IMR-90 (cell line): ENCODE data around the gene EVI5. TPM values are rescaled to one million over a fixed set of nuclear protein-coding genes. Genes with fewer than 3 reads are reported as not detected.

Experiments
- ATAC-seq: fragments of 200-7000 bp; cut with Tn5 transposase; 2 replicates; pipeline ENCODE4 v1.9.1; 2020; ENCODE audit warnings: low read depth, mild to moderate bottlenecking, moderate library complexity
- BruUV-seq: library from RNA; stranded (reverse); fragments of 400-500 nt; replicated peaks from 2 replicates; lab custom pipeline; 2021; lab: Mats Ljungman, UMichigan
- CTCF ChIA-PET: fragments of 300-600 bp; formaldehyde crosslinking; extraction: SDS; loops from one replicate; lab custom pipeline; 2021; ENCODE audit warnings: antibody characterized with exemption; lab: Yijun Ruan, JAX
- POLR2A ChIA-PET: fragments of 300-600 bp; sonication (Branson Sonifier 250); formaldehyde crosslinking; loops from one replicate; lab custom pipeline; 2022; ENCODE audit warnings: antibody characterized with exemption; ENCODE audit not compliant: unreplicated experiment; lab: Charles Lee
- DNase-seq: peaks from one replicate; pipeline ENCODE4 v3.0.0; 2013
- H2AFZ ChIP-seq: replicated peaks from 2 replicates; pipeline ENCODE3; 2013; ENCODE audit warnings: low read length, mild to moderate bottlenecking; ENCODE audit not compliant: poor library complexity
- H2AK5ac ChIP-seq: 2 replicates; pipeline ENCODE4 v1.6.1; 2013; ENCODE audit warnings: low read depth, low read length, inconsistent platforms
- H2AK9ac ChIP-seq: replicated peaks from 2 replicates; pipeline ENCODE3; 2013; ENCODE audit warnings: mild to moderate bottlenecking, low read depth, low read length, moderate library complexity; ENCODE audit not compliant: poor library complexity
- H2BK120ac ChIP-seq: 2 replicates; pipeline ENCODE4 v1.6.1; 2013; ENCODE audit warnings: low read depth, low read length, inconsistent platforms
- H2BK15ac ChIP-seq: 3 replicates; pipeline ENCODE4 v1.6.1; 2013; ENCODE audit warnings: low read depth, low read length, inconsistent platforms
- H2BK20ac ChIP-seq: 2 replicates; pipeline ENCODE4 v1.6.1; 2013; ENCODE audit warnings: low read depth, mild to moderate bottlenecking, inconsistent platforms, low read length, moderate library complexity
- H2BK5ac ChIP-seq: 2 replicates; pipeline ENCODE4 v1.6.1; 2013; ENCODE audit warnings: mild to moderate bottlenecking, low read depth, low read length, inconsistent platforms; ENCODE audit not compliant: poor library complexity, severe bottlenecking
- H3K14ac ChIP-seq: replicated peaks from 2 replicates; pipeline ENCODE4 v1.6.1; 2013; ENCODE audit warnings: low read depth, low read length, inconsistent platforms
- H3K18ac ChIP-seq: 2 replicates; pipeline ENCODE4 v1.6.1; 2013; ENCODE audit warnings: low read depth, low read length, control low read depth
- H3K23ac ChIP-seq: 2 replicates; pipeline ENCODE4 v1.6.1; 2013; ENCODE audit warnings: low read depth, low read length, inconsistent platforms
- H3K27ac ChIP-seq: 2 replicates; pipeline ENCODE4 v1.5.1; 2013; ENCODE audit warnings: mild to moderate bottlenecking, control low read depth, low read length; ENCODE audit not compliant: insufficient read depth
- H3K27me3 ChIP-seq: 2 replicates; pipeline ENCODE4 v1.6.1; 2013; ENCODE audit warnings: low read length; ENCODE audit not compliant: control insufficient read depth, insufficient read depth
- H3K36me3 ChIP-seq: 2 replicates; pipeline ENCODE4 v1.6.1; 2013; ENCODE audit warnings: low read length, mixed read lengths; ENCODE audit not compliant: control insufficient read depth, insufficient read depth
- H3K4ac ChIP-seq: 2 replicates; pipeline ENCODE4 v1.6.1; 2013; ENCODE audit warnings: low read depth, low read length, inconsistent platforms
- H3K4me1 ChIP-seq: 2 replicates; pipeline ENCODE4 v1.6.1; 2013; ENCODE audit warnings: low read length, mixed read lengths; ENCODE audit not compliant: control insufficient read depth, insufficient read depth
- H3K4me2 ChIP-seq: 2 replicates; pipeline ENCODE4 v1.6.1; 2013; ENCODE audit warnings: low read depth, mild to moderate bottlenecking, control low read depth, low read length, moderate library complexity
- H3K4me3 ChIP-seq: 2 replicates; pipeline ENCODE4 v1.5.1; 2013; ENCODE audit warnings: low read depth, mild to moderate bottlenecking, control low read depth, low read length, moderate library complexity; ENCODE audit not compliant: insufficient read depth
- H3K56ac ChIP-seq: 2 replicates; pipeline ENCODE4 v1.6.1; 2013; ENCODE audit warnings: low read length, inconsistent platforms; ENCODE audit not compliant: insufficient read depth; ENCODE audit errors: extremely low read depth
- H3K79me1 ChIP-seq, 2 experiments: 2 replicates each; pipeline ENCODE4 v1.6.1; 2013; ENCODE audit warnings: low read length in 2 of 2, inconsistent platforms in 1 of 2, low read depth in 1 of 2
- H3K9ac ChIP-seq: 2 replicates; pipeline ENCODE4 v1.6.1; 2013; ENCODE audit warnings: low read depth, low read length, control low read depth
- H3K9me1 ChIP-seq: 2 replicates; pipeline ENCODE4 v1.6.1; 2013; ENCODE audit warnings: low read length, inconsistent platforms; ENCODE audit not compliant: insufficient read depth
- H3K9me3 ChIP-seq: 2 replicates; pipeline ENCODE4 v1.6.1; 2013; ENCODE audit warnings: low read length; ENCODE audit not compliant: control insufficient read depth, insufficient read depth
- H4K20me1 ChIP-seq: 2 replicates; pipeline ENCODE4 v1.6.1; 2013; ENCODE audit warnings: low read length, inconsistent platforms; ENCODE audit not compliant: insufficient read depth
- H4K5ac ChIP-seq: 2 replicates; pipeline ENCODE4 v1.6.1; 2013; ENCODE audit warnings: mild to moderate bottlenecking, low read depth, low read length, control low read depth
- H4K8ac ChIP-seq, 2 experiments: 2 replicates each; pipeline ENCODE4 v1.6.1; 2013; ENCODE audit warnings: low read depth in 2 of 2, low read length in 2 of 2, control low read depth in 1 of 2, inconsistent platforms in 1 of 2
- H4K91ac ChIP-seq: 2 replicates; pipeline ENCODE4 v1.6.1; 2013; ENCODE audit warnings: low read depth, low read length, inconsistent platforms; ENCODE audit not compliant: insufficient read depth
- CEBPB ChIP-seq: IDR thresholded peaks from 2 replicates; pipeline ENCODE4 v1.6.1; 2012; ENCODE audit warnings: low read depth, low read length, improper control_type of control experiment
- WGBS, 2 experiments: methylation state at CpG; one replicate each; pipeline versions ENCODE4 v1.1.5 to v1.1.7; 2013; ENCODE audit warnings: missing lambda C conversion rate in 2 of 2; ENCODE audit not compliant: insufficient read length in 1 of 2; ENCODE audit errors: extremely low coverage in 2 of 2; 5-methylcytosine and 5-hydroxymethylcytosine counted together
- dilution Hi-C: fragments of 300-500 bp; cut with HindIII; formaldehyde crosslinking; loops from one replicate; pipeline ENCODE4 v1.14.3; 2018; ENCODE audit warnings: low sequenced_read_pairs; ENCODE audit not compliant: unreplicated experiment
- in situ Hi-C: fragments of 300-500 bp; cut with MboI; formaldehyde crosslinking; loops from 3 replicates; pipeline ENCODE4 v1.14.3; 2019; ENCODE audit warnings: low sequenced_read_pairs, inconsistent platforms, mixed read lengths
- intact Hi-C: fragments of 100-400 bp; cut with micrococcal nuclease; formaldehyde crosslinking; loops from 2 replicates; pipeline ENCODE4 v1.10.0; 2022
- polyA plus RNA-seq, 3 experiments: library from polyadenylated mRNA; depleted of rRNA; stranded (reverse); fragments of >200 nt; gene quantifications; 2 replicates each; pipeline ENCODE4 v1.2.3, GENCODE V29; 2012; ENCODE audit warnings: low replicate concordance in 1 of 3
- total RNA-seq: library from RNA; depleted of rRNA; stranded (reverse); fragments of >200 nt; gene quantifications from 2 replicates; pipeline ENCODE4 v1.2.3, GENCODE V29; 2012

EVI5 gene
- total and polyA plus RNA-seq, 2 of the 4 experiments (the other 2 are of a cell fraction): 13.9 to 26.9 TPM

GRCh38 chr1:92786111-92786901, 1.4 kb upstream of the EVI5 start:
- Histone ChIP-seq H3K4me3 (no peak overlapping the region), H2AFZ (no peak overlapping the region)

More at GRCh38 chr1:92786111-92786901, 1.4 kb upstream of the EVI5 start:
- BruUV-seq: no TSS peak
- peaks cover 0 to 17% of the 10 kb centered on the region in 2 experiments; a peak in 2 of 4 replicates for H3K79me1 ChIP-seq
- no peak overlapping the region for H3K9ac ChIP-seq
- no peak overlapping the region for H3K27ac ChIP-seq
- ChIA-PET POLR2A (no interaction called here), CTCF (no interaction called here)
- in situ Hi-C loops (no loop called here), intact Hi-C loops (no loop called here), dilution Hi-C loops (no loop called here)
- H2BK20ac ChIP-seq: no peak overlapping the region
- 100% methylated on average over 2 of the region's 5 CpGs; no CpG with 5 or more reads in 1 of the 2 experiments for WGBS, 2 experiments
- no peak for ATAC-seq
- no peaks in the 10 kb centered on the region for H3K36me3 ChIP-seq
- no peaks in the 10 kb centered on the region for H3K9me3 ChIP-seq
- H3K56ac ChIP-seq: no peak overlapping the region
- no peaks in the 10 kb centered on the region; the same call in 1 of the 2 replicates for H3K4me1 ChIP-seq
- no peak for TF ChIP-seq CEBPB
- 0 out of 2 replicates have a peak overlapping the region, but pooled peaks have one; percentile 47 for H2AK5ac ChIP-seq
- DNase-seq: no peak
- no peak overlapping the region for H4K91ac ChIP-seq
- H2BK120ac ChIP-seq: no peak overlapping the region
- H2BK5ac ChIP-seq: no peak overlapping the region
- H2BK15ac ChIP-seq: no peak overlapping the region
- no peak overlapping the region for H3K18ac ChIP-seq
- H3K23ac ChIP-seq: no peak overlapping the region
- H4K8ac ChIP-seq: no peak overlapping the region
- H3K4me2 ChIP-seq: no peak overlapping the region
- 0 out of 2 replicates have a peak, but pooled peaks cover 2% of the 10 kb centered on the region for H3K9me1 ChIP-seq
- H2AK9ac ChIP-seq: no peak overlapping the region
- H3K4ac ChIP-seq: no peak overlapping the region
- H4K5ac ChIP-seq: no peak overlapping the region
- peaks cover 10% of the 10 kb centered on the region for H4K20me1 ChIP-seq
- no peaks in the 10 kb centered on the region for H3K27me3 ChIP-seq
- H3K14ac ChIP-seq: no peak overlapping the region
